Neural crest cell (in vitro differentiated cells): ENCODE data around the gene NDUFS6. TPM values are rescaled to one million over a fixed set of nuclear protein-coding genes. Genes with fewer than 3 reads are reported as not detected.

Experiments
- DNase-seq: peaks from one replicate; pipeline ENCODE4 v3.0.0; 2021; ENCODE audit warnings: low read depth, mixed read lengths, low spot score
- H3K27ac Mint-ChIP-seq: one replicate; pipeline ENCODE4 v1.8.0; 2021; ENCODE audit warnings: mild to moderate bottlenecking, mixed read lengths; ENCODE audit not compliant: unreplicated experiment
- H3K27me3 Mint-ChIP-seq: 2 replicates; pipeline ENCODE4 v1.8.0; 2021; ENCODE audit warnings: low read depth, mild to moderate bottlenecking, mixed read lengths
- H3K36me3 Mint-ChIP-seq: 2 replicates; pipeline ENCODE4 v1.8.0; 2021; ENCODE audit warnings: low read depth, mild to moderate bottlenecking, mixed read lengths
- H3K4me1 Mint-ChIP-seq: 2 replicates; pipeline ENCODE4 v1.8.0; 2021; ENCODE audit warnings: mixed read lengths
- H3K4me3 Mint-ChIP-seq: one replicate; pipeline ENCODE4 v1.8.0; 2021; ENCODE audit warnings: mild to moderate bottlenecking, mixed read lengths
- H3K9me3 Mint-ChIP-seq: 2 replicates; pipeline ENCODE4 v1.8.0; 2021; ENCODE audit warnings: mixed read lengths
- CTCF ChIP-seq: fragments of 200-600 bp; sonication (generic); conservative IDR thresholded peaks from 2 replicates; pipeline ENCODE4 v1.5.0; 2021; ENCODE audit warnings: antibody characterized with exemption, mild to moderate bottlenecking
- total RNA-seq: library from RNA; stranded (reverse); gene quantifications from 2 replicates; pipeline ENCODE4 v1.2.1, GENCODE V29; 2021

NDUFS6 gene
- total RNA-seq, 1 donor from 2014 or later = 50.2 TPM

- Mint-ChIP-seq H3K27me3 (peaks cover 7% of the 10 kb centered on the region), H3K36me3 (no peaks in the 10 kb centered on the region), H3K9me3 (no peaks in the 10 kb centered on the region), H3K27ac (no peak overlapping the region), H3K4me3 (no peak overlapping the region), H3K4me1 (peaks cover 16% of the 10 kb centered on the region)
- DNase-seq = no peak
- TF ChIP-seq CTCF = no peak
Measured at GRCh38 chr5:1844708-1845436, 43.7 kb downstream of the NDUFS6 start.

- H3K4me1 Mint-ChIP-seq = peaks cover 22% of the 10 kb centered on the region
- no peak for TF ChIP-seq CTCF
- no peaks in the 10 kb centered on the region for H3K9me3 Mint-ChIP-seq
- DNase-seq = no peak
- no peaks in the 10 kb centered on the region for H3K36me3 Mint-ChIP-seq
- H3K27me3 Mint-ChIP-seq = peaks cover 12% of the 10 kb centered on the region
- H3K27ac Mint-ChIP-seq = no peak overlapping the region
- no peak overlapping the region for H3K4me3 Mint-ChIP-seq
Measured at GRCh38 chr5:1845696-1846095, 44.5 kb downstream of the NDUFS6 start.

GRCh38 chr5:1846583-1846982 lies 45.4 kb downstream of the NDUFS6 start:
- no peak for DNase-seq
- Mint-ChIP-seq H3K36me3 (no peaks in the 10 kb centered on the region), H3K27me3 (peaks cover 19% of the 10 kb centered on the region), H3K27ac (no peak overlapping the region), H3K4me3 (no peak overlapping the region), H3K4me1 (peaks cover 23% of the 10 kb centered on the region), H3K9me3 (no peaks in the 10 kb centered on the region)
- no peak for TF ChIP-seq CTCF

- H3K36me3 Mint-ChIP-seq = no peaks in the 10 kb centered on the region
- peaks cover 21% of the 10 kb centered on the region for H3K27me3 Mint-ChIP-seq
- no peak overlapping the region for H3K27ac Mint-ChIP-seq
- peaks cover 22% of the 10 kb centered on the region for H3K4me1 Mint-ChIP-seq
- TF ChIP-seq CTCF = no peak
- DNase-seq = no peak
- no peak overlapping the region for H3K4me3 Mint-ChIP-seq
- H3K9me3 Mint-ChIP-seq = no peaks in the 10 kb centered on the region
Measured at GRCh38 chr5:1847056-1847455, 45.8 kb downstream of the NDUFS6 start.

- H3K4me3 Mint-ChIP-seq = no peak overlapping the region
- H3K4me1 Mint-ChIP-seq = peaks cover 22% of the 10 kb centered on the region
- no peak for TF ChIP-seq CTCF
- no peaks in the 10 kb centered on the region for H3K36me3 Mint-ChIP-seq
- H3K27me3 Mint-ChIP-seq = peaks cover 21% of the 10 kb centered on the region
- no peak for DNase-seq
- no peak overlapping the region for H3K27ac Mint-ChIP-seq
- no peaks in the 10 kb centered on the region for H3K9me3 Mint-ChIP-seq
Measured at GRCh38 chr5:1847611-1848010, 46.4 kb downstream of the NDUFS6 start.
